ENCODE results near the gene ADCY9.
"Not testable (repeated sequence)": the region's sequence is repeated elsewhere in the genome, so short reads cannot be mapped to it uniquely, and the experiment has no call there.

The ADCY9 gene

GRCh38 chr16:4064950-4065352 lies 51.3 kb downstream of the ADCY9 start:
- no peak for DNase-seq

- no peak for DNase-seq
Observed at GRCh38 chr16:4062212-4062802, 53.9 kb downstream of the ADCY9 start.

GRCh38 chr16:4060823-4061222 lies 55.4 kb downstream of the ADCY9 start:
- DNase-seq = no peak

- no peak for DNase-seq
Observed at GRCh38 chr16:4060009-4060408, 56.2 kb downstream of the ADCY9 start.

GRCh38 chr16:4058386-4058785 lies 57.9 kb downstream of the ADCY9 start:
- no peak for DNase-seq

- DNase-seq = no peak
Observed at GRCh38 chr16:4057439-4057877, 58.8 kb downstream of the ADCY9 start.

GRCh38 chr16:4056161-4057105 lies 59.8 kb downstream of the ADCY9 start:
- DNase-seq = no peak

- DNase-seq = no peak
Observed at GRCh38 chr16:4055748-4056147, 60.5 kb downstream of the ADCY9 start.

GRCh38 chr16:4053301-4053845 lies 62.9 kb downstream of the ADCY9 start:
- DNase-seq = peak; percentile 71

GRCh38 chr16:4052801-4053293 lies 63.4 kb downstream of the ADCY9 start:
- peak; percentile 60 for DNase-seq

- DNase-seq = no peak
Observed at GRCh38 chr16:4052096-4052495, 64.1 kb downstream of the ADCY9 start.

GRCh38 chr16:4051591-4051990 lies 64.7 kb downstream of the ADCY9 start:
- DNase-seq = no peak

- no peak for DNase-seq
Observed at GRCh38 chr16:4049031-4049430, 67.2 kb downstream of the ADCY9 start.

GRCh38 chr16:4048481-4048880 lies 67.8 kb downstream of the ADCY9 start:
- no peak for DNase-seq

GRCh38 chr16:4046221-4046620 lies 70.0 kb downstream of the ADCY9 start:
- DNase-seq = no peak

GRCh38 chr16:4045561-4045960 lies 70.7 kb downstream of the ADCY9 start:
- DNase-seq = not testable (repeated sequence)

- DNase-seq = no peak
Observed at GRCh38 chr16:4042581-4042980, 73.7 kb downstream of the ADCY9 start.

- no peak for DNase-seq
Observed at GRCh38 chr16:4038448-4038847, 77.8 kb downstream of the ADCY9 start.

GRCh38 chr16:4036952-4037351 lies 79.3 kb downstream of the ADCY9 start:
- not testable (repeated sequence) for DNase-seq

- no peak for DNase-seq
Observed at GRCh38 chr16:4034963-4035362, 81.3 kb downstream of the ADCY9 start.

GRCh38 chr16:4033951-4034350 lies 82.3 kb downstream of the ADCY9 start:
- DNase-seq = no peak

- DNase-seq = no peak
Observed at GRCh38 chr16:4032768-4033167, 83.5 kb downstream of the ADCY9 start.

- DNase-seq = no peak
Observed at GRCh38 chr16:4028144-4028543, 88.1 kb downstream of the ADCY9 start.

GRCh38 chr16:4026854-4027253 lies 89.4 kb downstream of the ADCY9 start:
- no peak for DNase-seq
